GM12891 (cell line): ENCODE results near the gene SYNPO.

ENCODE experiments used
- PAX5 ChIP-seq: IDR thresholded peaks from 2 replicates; pipeline ENCODE4 v1.6.1; 2011; ENCODE audit warnings: low read length, moderate library complexity, mild to moderate bottlenecking; ENCODE audit not compliant: insufficient read depth, severe bottlenecking
- POLR2A ChIP-seq: IDR thresholded peaks from 2 replicates; pipeline ENCODE4 v1.6.1; 2011; ENCODE audit warnings: low read depth, low read length, control low read depth
- POLR2AphosphoS5 ChIP-seq: IDR thresholded peaks from 2 replicates; pipeline ENCODE4 v1.6.1; 2011; ENCODE audit warnings: low read depth, low read length, control low read depth
- POU2F2 ChIP-seq: IDR thresholded peaks from 2 replicates; pipeline ENCODE4 v1.6.1; 2011; ENCODE audit warnings: low read depth, mild to moderate bottlenecking, control low read depth, low read length, moderate library complexity
- SPI1 ChIP-seq: IDR thresholded peaks from 2 replicates; pipeline ENCODE4 v1.6.1; 2011; ENCODE audit warnings: low read depth, low read length, control low read depth
- TAF1 ChIP-seq: IDR thresholded peaks from 2 replicates; pipeline ENCODE4 v1.6.1; 2011; ENCODE audit warnings: low read depth, low read length, control low read depth

- TF ChIP-seq POLR2A (no peak), TAF1 (no peak), POLR2AphosphoS5 (0 out of 2 replicates have a peak, but pooled peaks have one; percentile 25), PAX5 (no peak), POU2F2 (no peak), SPI1 (peak; percentile 21; the same call in 1 of the 2 replicates)
These were observed 17.1 kb upstream of the SYNPO start for GRCh38 chr5:150623152-150623877.
